HCT116 (cell line): Measurements from ENCODE around the gene MICOS13. TPM values are rescaled to one million over a fixed set of nuclear protein-coding genes. Genes with fewer than 3 reads are reported as not detected.

Experiments used
- ATAC-seq: fragments of 200-7000 bp; cut with Tn5 transposase; 2 replicates; pipeline ENCODE4 v1.9.1; 2020; ENCODE audit warnings: mild to moderate bottlenecking, moderate library complexity
- BruUV-seq: library from RNA; stranded (reverse); fragments of 400-500 nt; replicated peaks from 2 replicates; lab custom pipeline; 2021; lab: Mats Ljungman, UMichigan
- CTCF ChIA-PET: fragments of 300-600 bp; sonication (Branson Sonifier 250); formaldehyde crosslinking; loops from one replicate; lab custom pipeline; 2021; ENCODE audit warnings: antibody characterized with exemption; lab: Charles Lee
- POLR2A ChIA-PET: fragments of 300-600, 350-600 bp; sonication (Branson Sonifier 250); formaldehyde crosslinking; loops from one replicate; lab custom pipeline; 2021; ENCODE audit warnings: antibody characterized with exemption; lab: Charles Lee
- RAD21 ChIA-PET, 2 experiments: fragments of 300-600 bp; sonication (Branson Sonifier 250); formaldehyde crosslinking; loops; one replicate each; lab custom pipeline; 2023; ENCODE audit warnings: low total read pairs in 2 of 2; ENCODE audit not compliant: uncharacterized antibody in 2 of 2, unreplicated experiment in 2 of 2, low non-redundant PET in 1 of 2; lab: Charles Lee
- DNase-seq: peaks from one replicate; pipeline ENCODE4 v3.0.0-alpha.2; 2010; ENCODE audit warnings: low read depth, low spot score
- H2AFZ ChIP-seq: fragments of 200-600 bp; shearing (Covaris generic), sonication (generic); 2 replicates; pipeline ENCODE4 v1.6.1; 2017; ENCODE audit warnings: low read depth, mixed run types, mixed read lengths, antibody characterized with exemption, low read length; ENCODE audit not compliant: poor library complexity, severe bottlenecking
- H3K27ac ChIP-seq: 2 replicates; pipeline ENCODE4 v1.5.1; 2012; ENCODE audit warnings: low read depth, low read length
- H3K27me3 ChIP-seq: fragments of 200-600 bp; sonication (generic); 2 replicates; pipeline ENCODE4 v1.6.1; 2016; ENCODE audit warnings: mixed run types, low read length, mixed read lengths; ENCODE audit not compliant: insufficient read depth
- H3K36me3 ChIP-seq, 2 experiments: fragments of 200-500 bp in 1 of 2; fragments of 200-600 bp in 1 of 2; sonication (Bioruptor generic) in 1 of 2; sonication (generic) in 1 of 2; 2 replicates each; pipeline versions ENCODE4 v1.5.1 to v1.6.1; 2014 to 2016; ENCODE audit warnings: low read length in 2 of 2, inconsistent platforms in 1 of 2, mixed read lengths in 1 of 2, mixed run types in 1 of 2; ENCODE audit not compliant: insufficient read depth in 2 of 2, control insufficient read depth in 1 of 2
- H3K4me1 ChIP-seq, 2 experiments: fragments of 200-600 bp in 1 of 2; sonication (generic) in 1 of 2; 2 replicates each; pipeline versions ENCODE4 v1.5.1 to v1.6.1; 2012 to 2017; ENCODE audit warnings: low read length in 2 of 2, inconsistent platforms in 1 of 2, mild to moderate bottlenecking in 1 of 2, mixed read lengths in 1 of 2, mixed run types in 1 of 2, moderate library complexity in 1 of 2; ENCODE audit not compliant: insufficient read depth in 2 of 2, control insufficient read depth in 1 of 2
- H3K4me2 ChIP-seq: fragments of 200-600 bp; sonication (generic); 2 replicates; pipeline ENCODE4 v1.6.1; 2017; ENCODE audit warnings: mixed run types, low read length, mixed read lengths
- H3K4me3 ChIP-seq, 2 experiments: fragments of 200-600 bp in 1 of 2; sonication (generic) in 1 of 2; replicated peaks in 1 of 2; 2 replicates each; pipeline ENCODE4 v1.5.1; 2011 to 2016; ENCODE audit warnings: low read length in 2 of 2, control low read depth in 1 of 2, low read depth in 1 of 2, mild to moderate bottlenecking in 1 of 2, mixed read lengths in 1 of 2, mixed run types in 1 of 2
- H3K79me2 ChIP-seq: fragments of 200-600 bp; sonication (generic); 2 replicates; pipeline ENCODE4 v1.6.1; 2017; ENCODE audit warnings: mild to moderate bottlenecking, mixed run types, low read length, moderate library complexity, mixed read lengths; ENCODE audit not compliant: insufficient read depth
- H3K9ac ChIP-seq: fragments of 200-600 bp; sonication (generic); 2 replicates; pipeline ENCODE4 v1.6.1; 2016; ENCODE audit warnings: low read length, mixed read lengths
- H3K9me2 ChIP-seq: fragments of 200-600 bp; sonication (generic), shearing (Covaris generic); 2 replicates; pipeline ENCODE4 v1.6.1; 2017; ENCODE audit warnings: mixed run types, mild to moderate bottlenecking, moderate library complexity; ENCODE audit not compliant: insufficient read depth
- H3K9me3 ChIP-seq, 2 experiments: fragments of 200-500 bp in 1 of 2; fragments of 200-600 bp in 1 of 2; sonication (Bioruptor generic) in 1 of 2; sonication (generic) in 1 of 2; 2 replicates each; pipeline ENCODE4 v1.6.1; 2014 to 2017; ENCODE audit warnings: low read length in 2 of 2, mixed read lengths in 2 of 2, inconsistent platforms in 1 of 2, low read depth in 1 of 2, mild to moderate bottlenecking in 1 of 2, mixed run types in 1 of 2, moderate library complexity in 1 of 2; ENCODE audit not compliant: control insufficient read depth in 1 of 2, insufficient read depth in 1 of 2
- H4K20me1 ChIP-seq: fragments of 200-600 bp; sonication (generic), shearing (Covaris generic); 2 replicates; pipeline ENCODE4 v1.6.1; 2017; ENCODE audit warnings: mixed run types, mild to moderate bottlenecking, moderate library complexity; ENCODE audit not compliant: insufficient read depth
- ATF3 ChIP-seq: IDR thresholded peaks from 2 replicates; pipeline ENCODE4 v1.6.1; 2012
- CBX3 ChIP-seq: IDR thresholded peaks from 2 replicates; pipeline ENCODE4 v1.6.1; 2012; ENCODE audit warnings: low read depth
- CEBPB ChIP-seq: IDR thresholded peaks from 2 replicates; pipeline ENCODE4 v1.6.1; 2012; ENCODE audit warnings: low read depth
- EGR1 ChIP-seq: IDR thresholded peaks from 2 replicates; pipeline ENCODE4 v1.6.1; 2012; ENCODE audit warnings: low read depth
- EZH2 ChIP-seq: fragments of 200-600 bp; sonication (generic); IDR thresholded peaks from 2 replicates; pipeline ENCODE4 v1.6.1; 2017; ENCODE audit warnings: antibody characterized with exemption, mixed run types
- FOSL1 ChIP-seq: IDR thresholded peaks from 2 replicates; pipeline ENCODE4 v1.6.1; 2012; ENCODE audit warnings: low read depth
- POLR2A ChIP-seq: IDR thresholded peaks from 2 replicates; pipeline ENCODE4 v1.7.0; 2011; ENCODE audit warnings: borderline replicate concordance; ENCODE audit not compliant: insufficient read depth, insufficient read length; ENCODE audit errors: extremely low read depth
- REST ChIP-seq: IDR thresholded peaks from 2 replicates; pipeline ENCODE4 v1.6.1; 2012; ENCODE audit warnings: low read depth
- SP1 ChIP-seq: IDR thresholded peaks from 2 replicates; pipeline ENCODE4 v1.6.1; 2012; ENCODE audit warnings: low read depth
- SRF ChIP-seq: IDR thresholded peaks from 2 replicates; pipeline ENCODE4 v1.6.1; 2012; ENCODE audit warnings: low read depth
- TCF7L2 ChIP-seq: IDR thresholded peaks from 2 replicates; pipeline ENCODE4 v1.7.0; 2011; ENCODE audit warnings: borderline replicate concordance, inconsistent platforms; ENCODE audit not compliant: insufficient read depth, insufficient read length; ENCODE audit errors: extremely low read depth
- YY1 ChIP-seq: IDR thresholded peaks from 2 replicates; pipeline ENCODE4 v1.6.1; 2011; ENCODE audit warnings: low read length, low read depth, moderate library complexity, mild to moderate bottlenecking; ENCODE audit not compliant: insufficient replicate concordance; ENCODE audit errors: extremely low read depth
- ZBTB33 ChIP-seq: IDR thresholded peaks from 2 replicates; pipeline ENCODE4 v1.6.1; 2011; ENCODE audit warnings: mild to moderate bottlenecking, low read length, moderate library complexity; ENCODE audit not compliant: insufficient replicate concordance; ENCODE audit errors: extremely low read depth
- ZNF274 ChIP-seq: fragments of 200-500 bp; sonication (Bioruptor generic); IDR thresholded peaks from 2 replicates; pipeline ENCODE4 v1.6.1; 2014; ENCODE audit warnings: mild to moderate bottlenecking, low read depth, low read length, inconsistent platforms
- intact Hi-C: fragments of 100-400 bp; cut with micrococcal nuclease; formaldehyde crosslinking; loops from 2 replicates; pipeline ENCODE4 v1.10.0; 2022
- total RNA-seq: library from RNA; stranded (reverse); gene quantifications from one replicate; pipeline ENCODE4 v1.2.1, GENCODE V29; 2021; ENCODE audit not compliant: unreplicated experiment

The MICOS13 gene
- total RNA-seq, 1 experiment from 2014 or later = 61.6 TPM

DNA sequence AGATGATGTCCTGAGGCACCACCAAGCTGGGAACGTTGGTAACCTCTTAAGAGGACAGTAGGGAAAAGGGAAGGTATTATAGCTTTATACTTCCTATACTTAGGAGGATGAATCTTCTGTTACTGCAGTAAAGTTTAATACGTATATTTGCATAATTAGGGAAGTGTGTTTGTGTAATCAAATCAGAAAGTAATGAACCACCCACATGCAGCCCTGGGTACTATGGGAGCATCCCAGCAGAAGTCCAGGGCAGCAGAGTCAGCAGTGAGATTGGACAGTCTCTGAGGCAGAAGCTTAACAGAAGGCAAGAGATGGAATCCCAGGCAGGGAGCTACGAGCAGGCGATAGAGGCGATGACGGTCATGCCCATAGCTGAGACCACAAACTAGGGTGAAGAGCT lies 44.9 kb downstream of the MICOS13 start:
- peaks cover 100% of the 10 kb centered on the region for H3K79me2 ChIP-seq
- H3K36me3 ChIP-seq = peaks cover 6% of the 10 kb centered on the region in 2 experiments; a peak in 2 of 4 replicates
- RAD21 ChIA-PET = no interaction called here

More for the DNA sequence above, 44.9 kb downstream of the MICOS13 start:
- no peaks in the 10 kb centered on the region for H3K27me3 ChIP-seq
- DNase-seq = no peak
- H3K9ac ChIP-seq = no peak overlapping the region
- no peak overlapping the region for H3K4me3 ChIP-seq
- no peaks in the 10 kb centered on the region for H3K4me1 ChIP-seq
- CTCF ChIA-PET = no interaction called here
- ATAC-seq = no peak
- H3K9me2 ChIP-seq = no peaks in the 10 kb centered on the region
- H3K9me3 ChIP-seq = no peaks in the 10 kb centered on the region
- intact Hi-C loops = no loop called here
- POLR2A ChIA-PET = interaction anchor here (0.9 to 1.5 kb wide), 2 partner anchors 13 to 43 kb away, joined by 3 to 8 read pairs; partner anchors contain the start of genes SAFB and SAFB2
- no peak for TF ChIP-seq ATF3
- TF ChIP-seq CEBPB = no peak
- no peak for TF ChIP-seq ZBTB33
- no peak for TF ChIP-seq SP1
- TF ChIP-seq FOSL1 = no peak
- no peak for TF ChIP-seq EZH2
- TF ChIP-seq TCF7L2 = no peak
- TF ChIP-seq REST = no peak
- no peak for TF ChIP-seq POLR2A
- TF ChIP-seq SRF = no peak
- no peak for TF ChIP-seq ZNF274
- TF ChIP-seq CBX3 = no peak
- TF ChIP-seq EGR1 = no peak
- TF ChIP-seq YY1 = no peak
- peaks cover 52% of the 10 kb centered on the region for H4K20me1 ChIP-seq
- no TSS peak for BruUV-seq
- H2AFZ ChIP-seq = no peak overlapping the region
- no peak overlapping the region for H3K27ac ChIP-seq
- H3K4me2 ChIP-seq = no peak overlapping the region
